HFF-Myc (cell line): ENCODE data around the gene CCL27.

ENCODE experiments used
- DNase-seq: peaks from one replicate; pipeline ENCODE4 v3.0.0-alpha.2; 2011; ENCODE audit warnings: low read depth; ENCODE audit errors: extremely low read depth
- H3K4me3 ChIP-seq: replicated peaks from 2 replicates; pipeline ENCODE4 v1.5.1; 2011; ENCODE audit warnings: low read depth, mild to moderate bottlenecking, control low read depth, low read length
- TF ChIP-seq, protein P1 (sequence below): IDR thresholded peaks from 2 replicates; pipeline ENCODE4 v1.5.1; 2012; ENCODE audit warnings: mild to moderate bottlenecking, low read depth, low read length, control low read depth; ENCODE audit errors: missing control alignments

CCL27 gene

DNA sequence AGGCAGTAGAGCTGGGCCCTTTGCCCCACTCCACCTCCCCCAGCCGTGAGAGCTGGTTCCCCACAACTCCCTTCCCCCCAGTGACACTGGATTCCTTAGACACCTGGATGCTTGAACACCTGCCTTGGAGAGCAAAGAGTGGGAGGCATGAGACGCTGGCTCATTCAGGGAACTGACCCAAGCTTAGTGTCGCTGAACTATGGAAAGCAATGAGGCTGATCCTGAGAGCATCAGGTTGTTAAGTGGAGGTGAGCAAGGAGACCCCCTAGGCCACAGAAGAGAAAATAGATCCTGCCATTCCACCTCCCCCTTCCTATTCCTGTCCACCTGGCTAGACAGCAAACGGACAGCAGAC, 26.6 kb upstream of the CCL27 start:
- DNase-seq = no peak
- no peak overlapping the region for H3K4me3 ChIP-seq
- TF ChIP-seq, protein P1, sequence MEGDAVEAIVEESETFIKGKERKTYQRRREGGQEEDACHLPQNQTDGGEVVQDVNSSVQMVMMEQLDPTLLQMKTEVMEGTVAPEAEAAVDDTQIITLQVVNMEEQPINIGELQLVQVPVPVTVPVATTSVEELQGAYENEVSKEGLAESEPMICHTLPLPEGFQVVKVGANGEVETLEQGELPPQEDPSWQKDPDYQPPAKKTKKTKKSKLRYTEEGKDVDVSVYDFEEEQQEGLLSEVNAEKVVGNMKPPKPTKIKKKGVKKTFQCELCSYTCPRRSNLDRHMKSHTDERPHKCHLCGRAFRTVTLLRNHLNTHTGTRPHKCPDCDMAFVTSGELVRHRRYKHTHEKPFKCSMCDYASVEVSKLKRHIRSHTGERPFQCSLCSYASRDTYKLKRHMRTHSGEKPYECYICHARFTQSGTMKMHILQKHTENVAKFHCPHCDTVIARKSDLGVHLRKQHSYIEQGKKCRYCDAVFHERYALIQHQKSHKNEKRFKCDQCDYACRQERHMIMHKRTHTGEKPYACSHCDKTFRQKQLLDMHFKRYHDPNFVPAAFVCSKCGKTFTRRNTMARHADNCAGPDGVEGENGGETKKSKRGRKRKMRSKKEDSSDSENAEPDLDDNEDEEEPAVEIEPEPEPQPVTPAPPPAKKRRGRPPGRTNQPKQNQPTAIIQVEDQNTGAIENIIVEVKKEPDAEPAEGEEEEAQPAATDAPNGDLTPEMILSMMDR = no peak

GRCh38 chr9:34688329-34689115, 26.1 kb upstream of the CCL27 start:
- no peak overlapping the region for H3K4me3 ChIP-seq
- DNase-seq = no peak
- TF ChIP-seq, protein P1 = no peak

DNA sequence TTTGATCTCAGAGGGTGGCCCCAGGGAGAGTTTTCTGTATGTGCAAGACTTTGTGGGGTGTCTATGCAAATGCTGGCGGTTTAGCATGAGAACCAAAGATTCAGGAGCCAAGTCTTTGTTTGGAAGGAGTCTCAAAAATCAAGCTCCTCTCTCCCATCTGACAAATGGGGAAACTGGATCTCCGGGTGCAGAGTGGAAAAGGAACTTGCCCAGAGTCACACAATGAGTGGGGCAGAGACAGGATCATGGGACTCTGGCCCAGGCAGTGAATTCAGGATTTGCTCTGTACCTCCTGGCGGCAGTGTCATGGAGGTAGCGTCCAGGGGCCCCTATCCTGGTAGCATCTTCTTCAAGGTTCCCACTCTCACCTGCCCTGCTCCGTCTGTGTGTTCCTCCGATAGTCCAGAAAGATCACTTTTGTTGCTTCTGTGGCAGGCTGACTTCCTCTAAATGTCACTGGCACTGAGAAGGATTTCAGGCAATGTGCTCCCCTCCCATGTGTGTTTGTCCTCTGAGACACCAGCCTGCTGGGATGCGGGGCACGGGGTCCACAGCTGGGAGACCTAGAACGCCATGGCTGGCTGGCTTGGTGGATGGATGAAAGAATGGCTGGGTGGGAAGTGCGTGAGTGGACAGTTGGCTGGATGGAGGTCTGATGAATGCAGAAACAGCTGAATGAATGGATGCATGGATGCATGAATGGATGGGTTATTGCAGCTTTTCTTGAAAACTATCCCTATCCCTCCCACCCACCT, 25.0 kb upstream of the CCL27 start:
- no peak overlapping the region for H3K4me3 ChIP-seq
- TF ChIP-seq, protein P1 = no peak
- no peak for DNase-seq

DNA sequence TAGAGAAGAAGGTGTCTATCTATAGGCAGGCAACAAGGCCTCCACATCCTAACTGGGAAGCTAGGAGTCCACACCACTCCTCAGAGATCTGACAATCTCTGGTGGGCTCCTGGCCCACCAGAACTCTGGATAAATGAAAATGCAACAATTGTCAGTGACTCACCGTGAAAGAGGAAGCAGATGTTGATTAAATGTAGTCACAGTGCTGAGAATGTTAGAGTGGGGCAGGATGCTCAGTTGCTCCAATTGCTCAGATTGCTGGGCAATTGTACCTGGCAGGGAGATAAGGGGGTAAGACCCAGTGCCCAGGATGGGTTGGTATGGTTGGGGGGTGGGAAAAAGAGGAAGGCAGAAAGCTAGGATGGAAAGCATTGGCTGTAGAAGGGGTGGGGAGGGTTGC, 24.3 kb upstream of the CCL27 start:
- TF ChIP-seq, protein P1 = no peak
- no peak overlapping the region for H3K4me3 ChIP-seq
- no peak for DNase-seq

GRCh38 chr9:34686231-34686630, 23.8 kb upstream of the CCL27 start:
- H3K4me3 ChIP-seq = no peak overlapping the region
- TF ChIP-seq, protein P1 = no peak
- DNase-seq = no peak

DNA sequence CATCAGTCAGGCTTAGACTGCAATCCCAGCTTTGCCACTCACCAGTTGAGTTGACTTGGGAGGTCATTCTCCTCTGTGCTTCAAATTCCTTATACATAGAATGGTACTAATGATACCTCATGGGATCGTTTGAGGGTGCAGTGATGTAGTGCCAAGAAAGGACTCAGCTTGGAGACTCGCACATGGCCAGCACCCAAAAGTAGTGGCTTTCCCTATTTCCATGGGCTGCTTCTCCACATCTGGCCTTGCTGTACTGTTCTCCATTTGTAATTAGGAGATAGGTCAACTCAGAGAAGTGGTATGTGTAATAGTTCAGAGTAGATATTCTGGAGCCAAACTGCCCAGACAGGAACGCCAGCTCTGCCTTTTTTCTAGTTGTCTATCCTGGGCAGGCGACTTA, 23.1 kb upstream of the CCL27 start:
- H3K4me3 ChIP-seq = no peak overlapping the region
- DNase-seq = no peak
- TF ChIP-seq, protein P1 = no peak
